Esophagus muscularis mucosa (tissue), 4 donors: ENCODE results near the gene INPP5F. TPM values are rescaled to one million over a fixed set of nuclear protein-coding genes. Genes with fewer than 3 reads are reported as not detected.
A peak's percentile ranks its signal among the peaks of the same experiment; 100 is the strongest.

Experiments
- DNase-seq: peaks from one replicate; pipeline ENCODE4 v3.0.0-alpha.2; 2017; ENCODE audit errors: extremely low spot score
- H3K27ac ChIP-seq, 4 donors: fragments of 200-600 bp; sonication (generic); replicated peaks in 1 of 4; 1 replicate in 3 of 4; 2 replicates in 1 of 4; pipeline ENCODE4 v1.5.1; 2016 to 2019; ENCODE audit warnings: mild to moderate bottlenecking in 1 of 4
- H3K27me3 ChIP-seq, 4 donors: fragments of 200-600 bp; sonication (generic); one replicate each; pipeline versions ENCODE4 v1.5.1 to v1.6.0; 2016 to 2019
- H3K36me3 ChIP-seq, 4 donors: fragments of 200-600 bp; sonication (generic); one replicate each; pipeline ENCODE4 v1.5.1; 2016 to 2019
- H3K4me1 ChIP-seq, 4 donors: fragments of 200-600 bp; sonication (generic); one replicate each; pipeline ENCODE4 v1.5.1; 2016 to 2019
- H3K4me3 ChIP-seq, 4 donors: fragments of 200-600 bp; sonication (generic); 1 replicate in 2 of 4; 2 replicates in 2 of 4; pipeline ENCODE4 v1.5.1; 2016 to 2019; ENCODE audit warnings: mild to moderate bottlenecking in 4 of 4, moderate library complexity in 1 of 4
- H3K9me3 ChIP-seq, 4 donors: fragments of 200-600 bp; sonication (generic); 1 replicate in 3 of 4; 2 replicates in 1 of 4; pipeline ENCODE4 v1.5.1; 2016 to 2019
- EP300 ChIP-seq: sonication (generic); formaldehyde crosslinking; IDR thresholded peaks from one replicate; pipeline ENCODE4 v1.6.1; 2017; ENCODE audit warnings: antibody characterized with exemption
- POLR2A ChIP-seq: fragments of 450-650 bp; IDR thresholded peaks from one replicate; pipeline ENCODE4 v1.6.1; 2017; ENCODE audit warnings: antibody characterized with exemption, moderate library complexity, mild to moderate bottlenecking, low read depth
- POLR2AphosphoS5 ChIP-seq, 2 donors: sonication (generic); formaldehyde crosslinking; IDR thresholded peaks; one replicate each; pipeline ENCODE4 v1.6.1; 2017; ENCODE audit warnings: antibody characterized with exemption in 2 of 2
- WGBS: methylation state at CpG from one replicate; pipeline ENCODE4 v1.1.5; 2018; 5-methylcytosine and 5-hydroxymethylcytosine counted together
- intact Hi-C: fragments of 100-400 bp; cut with DNase I; formaldehyde crosslinking; loops from one replicate; pipeline ENCODE4 v1.15.1; 2023
- total RNA-seq, 4 donors: library from RNA; depleted of rRNA; stranded (reverse); fragments of >200 nt; gene quantifications; one replicate each; pipeline versions ENCODE4 v1.1.0 to v1.2.1, GENCODE V29; 2016
- TF ChIP-seq, protein P1 (sequence below), 3 experiments: fragments of 200-600 bp in 2 of 3; fragments of 450-650 bp in 1 of 3; sonication (generic) in 2 of 3; IDR thresholded peaks; one replicate each; pipeline ENCODE4 v1.5.1; 2017 to 2019; ENCODE audit warnings: antibody characterized with exemption in 3 of 3, mild to moderate bottlenecking in 2 of 3, moderate library complexity in 1 of 3

Gene INPP5F
- total RNA-seq, 4 donors from 2014 or later: 15.1 to 24.0 (median 19.0) TPM

DNA sequence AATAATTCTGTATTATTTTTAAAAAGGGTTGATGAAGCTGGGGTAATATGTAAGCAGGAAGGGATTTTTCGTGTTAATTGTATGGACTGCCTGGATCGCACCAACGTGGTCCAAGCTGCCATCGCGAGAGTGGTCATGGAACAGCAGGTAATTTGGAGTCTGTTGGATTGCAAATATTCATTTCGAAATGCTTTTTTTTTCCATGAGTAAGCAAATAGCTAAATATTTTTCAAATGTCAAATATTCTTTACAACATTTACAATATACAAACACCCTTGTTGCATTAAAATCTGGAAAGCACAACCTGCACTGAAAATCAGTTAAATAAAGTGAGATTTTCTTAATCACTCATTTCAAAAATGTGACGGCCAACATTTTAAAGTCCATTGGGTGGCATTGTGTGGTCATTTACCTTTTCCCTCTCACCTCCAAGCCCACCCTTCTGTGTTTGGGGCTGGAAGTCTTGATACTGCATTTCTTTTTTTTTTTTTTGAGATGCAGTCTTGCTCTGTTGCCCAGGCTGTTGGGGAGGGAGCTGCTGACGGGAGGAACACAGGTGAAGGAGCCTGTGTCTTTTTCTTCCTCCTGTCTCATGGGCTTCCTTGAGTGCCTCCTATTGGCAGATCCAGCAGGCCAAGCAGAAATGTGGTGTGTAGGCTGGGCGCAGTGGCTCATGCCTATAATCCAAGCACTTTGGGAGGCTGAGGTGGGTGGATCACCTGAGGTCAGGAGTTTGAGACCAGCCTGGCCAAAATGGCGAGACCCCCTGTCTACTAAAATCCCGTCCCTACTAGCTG, 80.7 kb downstream of the INPP5F start:
- no peaks in the 10 kb centered on the region for H3K27me3 ChIP-seq
- intact Hi-C loops: no loop called here
- no peak overlapping the region for H3K4me3 ChIP-seq
- H3K36me3 ChIP-seq: peaks cover 14 to 42% (median 28%) of the 10 kb centered on the region in 4 donors
- no peaks in the 10 kb centered on the region for H3K9me3 ChIP-seq
- WGBS: 95% methylated on average over 10 of the region's 11 CpGs
- TF ChIP-seq POLR2A (no peak), EP300 (no peak), POLR2AphosphoS5 (IDR thresholded peaks at IDR 0.05) (no peak)
- TF ChIP-seq, protein P1, sequence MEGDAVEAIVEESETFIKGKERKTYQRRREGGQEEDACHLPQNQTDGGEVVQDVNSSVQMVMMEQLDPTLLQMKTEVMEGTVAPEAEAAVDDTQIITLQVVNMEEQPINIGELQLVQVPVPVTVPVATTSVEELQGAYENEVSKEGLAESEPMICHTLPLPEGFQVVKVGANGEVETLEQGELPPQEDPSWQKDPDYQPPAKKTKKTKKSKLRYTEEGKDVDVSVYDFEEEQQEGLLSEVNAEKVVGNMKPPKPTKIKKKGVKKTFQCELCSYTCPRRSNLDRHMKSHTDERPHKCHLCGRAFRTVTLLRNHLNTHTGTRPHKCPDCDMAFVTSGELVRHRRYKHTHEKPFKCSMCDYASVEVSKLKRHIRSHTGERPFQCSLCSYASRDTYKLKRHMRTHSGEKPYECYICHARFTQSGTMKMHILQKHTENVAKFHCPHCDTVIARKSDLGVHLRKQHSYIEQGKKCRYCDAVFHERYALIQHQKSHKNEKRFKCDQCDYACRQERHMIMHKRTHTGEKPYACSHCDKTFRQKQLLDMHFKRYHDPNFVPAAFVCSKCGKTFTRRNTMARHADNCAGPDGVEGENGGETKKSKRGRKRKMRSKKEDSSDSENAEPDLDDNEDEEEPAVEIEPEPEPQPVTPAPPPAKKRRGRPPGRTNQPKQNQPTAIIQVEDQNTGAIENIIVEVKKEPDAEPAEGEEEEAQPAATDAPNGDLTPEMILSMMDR (IDR thresholded peaks at IDR 0.05): no peak
- H3K4me1 ChIP-seq: no peaks in the 10 kb centered on the region
- DNase-seq: no peak
- H3K27ac ChIP-seq: no peak overlapping the region

DNA sequence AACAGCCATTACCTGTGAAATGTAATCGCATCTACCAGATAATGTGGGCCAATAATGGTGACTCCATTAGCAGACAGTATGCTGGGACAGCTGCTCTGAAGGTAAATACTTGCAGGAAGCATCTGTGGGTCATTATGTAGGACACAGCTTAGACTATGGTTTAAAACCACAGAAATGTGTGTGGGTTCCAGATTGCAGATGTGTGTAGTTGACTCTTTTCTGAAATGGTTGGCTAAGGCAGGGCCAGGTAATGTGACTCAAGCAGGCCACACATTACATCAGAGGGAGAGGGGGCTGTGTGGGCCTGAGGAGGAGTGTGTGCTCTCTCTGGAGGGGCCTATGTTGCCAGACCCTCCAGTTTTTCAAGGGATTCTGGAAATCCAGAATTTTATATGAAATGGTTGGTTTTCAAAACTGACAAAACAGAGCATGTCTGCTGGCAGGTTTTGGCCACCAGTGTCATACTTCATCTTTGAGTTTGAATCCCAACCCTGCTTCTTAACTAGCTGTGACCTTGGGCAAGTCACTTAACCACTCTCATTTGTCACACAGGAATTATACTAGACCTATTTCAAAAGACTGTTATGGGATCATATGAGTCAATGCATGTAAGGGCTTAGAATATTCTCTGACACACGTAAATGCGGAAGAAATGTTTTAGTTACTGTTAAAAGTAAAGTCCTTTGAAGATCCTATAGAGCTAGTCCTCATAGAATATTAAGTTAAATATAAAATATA, 82.3 kb downstream of the INPP5F start:
- H3K9me3 ChIP-seq: no peaks in the 10 kb centered on the region
- 95% methylated on average over 3 of the region's 3 CpGs for WGBS

DNA sequence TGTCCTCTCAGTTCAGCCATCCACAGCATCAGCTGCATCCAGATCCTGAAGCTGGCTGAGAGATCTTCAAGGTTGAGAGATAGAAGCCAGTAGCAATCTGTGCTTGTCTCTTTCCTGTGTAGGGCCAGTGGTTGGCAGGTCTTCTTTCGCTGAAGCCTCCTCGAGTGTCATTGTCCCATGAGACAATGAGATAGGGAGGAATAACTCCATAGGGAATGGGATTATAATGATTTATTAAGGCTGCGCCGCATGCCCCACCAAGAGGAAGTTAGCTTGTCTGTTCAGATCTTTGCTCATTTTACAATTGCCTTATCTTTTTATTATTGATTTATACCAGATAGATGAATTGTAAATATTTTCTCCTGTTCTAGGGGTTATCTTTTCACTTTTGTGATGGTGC, 85.3 kb downstream of the INPP5F start:
- peaks cover 9 to 48% (median 30%) of the 10 kb centered on the region in 4 donors for H3K36me3 ChIP-seq
- TF ChIP-seq EP300 (no peak), POLR2AphosphoS5 (IDR thresholded peaks at IDR 0.05) (no peak), POLR2A (no peak)
- TF ChIP-seq, protein P1 (IDR thresholded peaks at IDR 0.05): no peak
- no peaks in the 10 kb centered on the region for H3K27me3 ChIP-seq
- H3K4me3 ChIP-seq: no peak overlapping the region
- DNase-seq: no peak
- no peak overlapping the region for H3K27ac ChIP-seq
- H3K4me1 ChIP-seq: no peaks in the 10 kb centered on the region
- no peaks in the 10 kb centered on the region for H3K9me3 ChIP-seq
- intact Hi-C loops: no loop called here
- 92% methylated on average over 4 of the region's 4 CpGs for WGBS

More for the DNA sequence above, 82.3 kb downstream of the INPP5F start:
- Histone ChIP-seq H3K27me3 (no peaks in the 10 kb centered on the region), H3K4me3 (no peak overlapping the region), H3K36me3 (peaks cover 20 to 43% (median 28%) of the 10 kb centered on the region in 4 donors), H3K27ac (no peak overlapping the region), H3K4me1 (no peaks in the 10 kb centered on the region)
- peak; percentile 53 for DNase-seq
- intact Hi-C loops: no loop called here
- TF ChIP-seq EP300 (no peak), POLR2AphosphoS5 (IDR thresholded peaks at IDR 0.05) (no peak), POLR2A (no peak)
- TF ChIP-seq, protein P1 (IDR thresholded peaks at IDR 0.05): no peak

DNA sequence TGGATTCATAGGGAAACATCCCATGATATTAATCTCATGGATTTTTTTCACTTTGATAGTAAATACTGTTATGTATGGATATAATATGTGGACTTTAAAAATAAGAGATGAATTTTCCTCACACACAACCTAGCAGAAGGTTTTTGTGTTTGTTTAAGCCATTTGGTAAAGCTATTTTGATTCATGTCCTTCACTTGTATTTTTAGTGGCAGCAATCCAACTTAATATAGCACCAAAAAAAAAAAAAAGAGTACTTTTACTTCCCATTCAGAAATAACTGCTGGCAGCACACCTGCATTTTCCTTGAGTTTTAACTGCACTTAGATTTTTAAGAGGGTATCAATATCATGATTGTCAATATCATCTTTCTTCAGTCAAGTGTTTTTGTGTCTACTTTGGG, 86.8 kb downstream of the INPP5F start:
- peaks cover 9 to 43% (median 26%) of the 10 kb centered on the region in 4 donors for H3K36me3 ChIP-seq
- H3K4me3 ChIP-seq: no peak overlapping the region
- DNase-seq: no peak
- H3K9me3 ChIP-seq: no peaks in the 10 kb centered on the region
- H3K4me1 ChIP-seq: peaks cover 0 to under 1% (median 0%) of the 10 kb centered on the region in 4 donors
- no peak overlapping the region for H3K27ac ChIP-seq
- intact Hi-C loops: no loop called here
- TF ChIP-seq POLR2A (no peak), EP300 (no peak), POLR2AphosphoS5 (IDR thresholded peaks at IDR 0.05) (no peak)
- TF ChIP-seq, protein P1 (IDR thresholded peaks at IDR 0.05): no peak
- no peaks in the 10 kb centered on the region for H3K27me3 ChIP-seq
